ENCODE results near the gene ENAM.

The ENAM gene

DNA sequence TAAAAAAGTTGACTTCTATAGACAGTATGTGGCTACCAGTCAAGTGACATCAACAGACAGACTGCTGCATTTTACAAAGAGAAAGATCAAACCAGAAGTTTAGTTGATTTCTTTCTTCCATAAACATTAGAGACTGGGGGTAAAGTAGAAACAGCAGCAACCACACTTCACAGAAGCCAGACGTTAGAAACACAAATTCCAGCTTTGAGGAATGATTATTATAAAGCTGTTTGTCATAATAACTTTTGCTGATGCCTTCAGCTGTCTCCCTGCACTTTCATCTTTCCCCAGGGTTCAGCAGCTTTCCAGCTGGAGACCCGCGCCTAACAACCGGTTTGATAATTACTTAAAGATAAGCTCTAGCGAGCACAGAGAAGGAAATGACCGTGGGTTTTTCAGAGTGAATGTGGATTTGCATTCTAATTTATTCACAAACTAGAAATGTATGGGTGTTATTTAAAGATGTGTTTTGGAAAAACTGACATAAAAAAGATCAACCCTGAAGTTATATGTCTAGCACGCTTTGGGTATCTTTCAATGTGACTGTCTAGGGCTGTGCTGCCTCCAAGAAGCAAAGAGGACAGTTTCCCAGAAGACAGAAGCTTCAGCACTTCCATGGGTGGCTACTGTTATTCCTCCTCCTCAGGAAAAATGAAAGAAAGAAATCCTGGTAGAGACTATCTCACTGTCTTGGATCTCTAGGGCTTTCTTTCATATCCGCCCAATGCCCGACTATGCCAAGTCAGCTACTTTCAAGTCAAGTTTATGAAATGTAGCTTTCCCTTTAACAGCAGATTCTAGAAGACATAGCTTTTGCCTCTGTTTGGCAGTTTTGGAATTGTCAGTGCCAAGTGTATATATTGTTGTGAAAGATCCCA lies 15.0 kb upstream of the ENAM start:
- H3K27ac ChIP-seq = no peak overlapping the region
- TF ChIP-seq, protein P1, sequence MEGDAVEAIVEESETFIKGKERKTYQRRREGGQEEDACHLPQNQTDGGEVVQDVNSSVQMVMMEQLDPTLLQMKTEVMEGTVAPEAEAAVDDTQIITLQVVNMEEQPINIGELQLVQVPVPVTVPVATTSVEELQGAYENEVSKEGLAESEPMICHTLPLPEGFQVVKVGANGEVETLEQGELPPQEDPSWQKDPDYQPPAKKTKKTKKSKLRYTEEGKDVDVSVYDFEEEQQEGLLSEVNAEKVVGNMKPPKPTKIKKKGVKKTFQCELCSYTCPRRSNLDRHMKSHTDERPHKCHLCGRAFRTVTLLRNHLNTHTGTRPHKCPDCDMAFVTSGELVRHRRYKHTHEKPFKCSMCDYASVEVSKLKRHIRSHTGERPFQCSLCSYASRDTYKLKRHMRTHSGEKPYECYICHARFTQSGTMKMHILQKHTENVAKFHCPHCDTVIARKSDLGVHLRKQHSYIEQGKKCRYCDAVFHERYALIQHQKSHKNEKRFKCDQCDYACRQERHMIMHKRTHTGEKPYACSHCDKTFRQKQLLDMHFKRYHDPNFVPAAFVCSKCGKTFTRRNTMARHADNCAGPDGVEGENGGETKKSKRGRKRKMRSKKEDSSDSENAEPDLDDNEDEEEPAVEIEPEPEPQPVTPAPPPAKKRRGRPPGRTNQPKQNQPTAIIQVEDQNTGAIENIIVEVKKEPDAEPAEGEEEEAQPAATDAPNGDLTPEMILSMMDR (conservative IDR thresholded peaks at IDR 0.05) = no peak

DNA sequence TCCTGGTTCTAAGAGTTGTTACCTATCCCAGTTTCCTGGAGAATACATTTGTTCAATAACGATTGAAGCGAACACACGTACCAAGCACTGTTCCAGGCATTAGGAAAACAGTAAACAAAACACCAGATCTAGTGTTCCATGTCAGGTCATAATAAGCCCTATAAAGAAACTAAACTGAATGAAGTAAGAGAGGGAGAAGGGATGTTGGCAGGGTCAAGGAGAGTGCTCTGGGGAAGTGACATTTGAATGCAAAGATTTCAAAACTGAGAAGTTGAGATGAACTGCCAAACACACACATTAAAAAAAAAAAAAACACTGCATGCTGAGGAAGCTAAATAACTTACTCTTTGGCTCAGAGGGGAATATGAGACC lies 14.4 kb upstream of the ENAM start:
- no peak overlapping the region for H3K27ac ChIP-seq
- TF ChIP-seq, protein P1 (conservative IDR thresholded peaks at IDR 0.05) = no peak

DNA sequence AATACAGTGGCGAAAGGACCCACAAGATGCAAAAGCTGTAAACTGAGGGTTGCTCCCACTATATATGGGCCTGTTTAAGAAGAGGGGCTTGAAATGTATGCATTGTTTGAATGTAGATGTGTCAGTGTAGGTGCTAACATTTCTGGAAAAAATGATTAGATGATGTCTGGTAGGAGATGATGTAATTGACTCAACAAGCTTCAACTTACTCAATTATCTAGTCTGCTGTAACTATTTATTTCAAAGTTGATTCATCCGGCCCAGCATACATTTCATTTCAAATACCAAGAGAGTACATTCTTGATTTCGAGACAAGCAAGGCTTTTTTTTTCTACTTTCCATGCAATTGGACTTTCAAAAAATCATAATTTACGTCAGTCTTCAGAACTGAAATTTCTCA lies 9.3 kb upstream of the ENAM start:
- TF ChIP-seq, protein P1 (conservative IDR thresholded peaks at IDR 0.05) = no peak
- no peak overlapping the region for H3K27ac ChIP-seq

DNA sequence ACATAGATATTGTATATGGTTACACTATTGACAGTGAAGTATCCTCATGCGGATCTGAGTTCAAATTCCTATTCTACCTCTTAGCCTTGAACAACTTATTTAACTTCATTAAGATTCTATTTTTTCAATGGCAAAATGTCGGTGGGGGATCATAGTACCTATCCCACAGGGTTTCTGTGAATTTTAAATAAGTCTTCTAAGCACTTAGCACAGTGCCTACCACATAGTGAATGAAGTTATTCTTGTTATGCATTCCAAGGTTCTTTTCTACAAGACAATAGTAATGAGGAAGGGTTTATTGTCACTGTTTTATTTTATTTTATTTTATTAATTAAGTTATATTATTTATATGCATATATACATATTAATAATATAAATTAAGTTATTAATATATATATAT lies 8.8 kb upstream of the ENAM start:
- no peak overlapping the region for H3K27ac ChIP-seq
- TF ChIP-seq, protein P1 (conservative IDR thresholded peaks at IDR 0.05) = no peak

DNA sequence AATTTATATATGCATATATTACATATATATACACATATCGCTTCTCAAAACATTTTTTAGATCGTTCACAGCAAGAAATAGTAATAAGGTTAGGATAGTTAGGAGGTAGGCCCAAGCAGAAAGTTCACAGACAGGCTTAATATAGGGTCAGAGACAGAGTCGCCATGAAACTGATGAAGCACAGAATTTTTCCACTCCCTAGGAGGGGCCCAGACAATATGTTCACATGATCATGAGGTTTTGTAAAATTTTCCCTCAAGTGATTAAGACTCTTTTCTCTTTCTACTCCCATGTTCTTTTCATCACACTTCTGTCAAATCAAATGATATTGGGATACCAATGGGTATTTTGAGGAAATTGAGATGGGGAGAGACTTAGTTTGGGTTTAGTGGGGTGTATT lies 5.2 kb upstream of the ENAM start:
- TF ChIP-seq, protein P1 (conservative IDR thresholded peaks at IDR 0.05) = no peak

DNA sequence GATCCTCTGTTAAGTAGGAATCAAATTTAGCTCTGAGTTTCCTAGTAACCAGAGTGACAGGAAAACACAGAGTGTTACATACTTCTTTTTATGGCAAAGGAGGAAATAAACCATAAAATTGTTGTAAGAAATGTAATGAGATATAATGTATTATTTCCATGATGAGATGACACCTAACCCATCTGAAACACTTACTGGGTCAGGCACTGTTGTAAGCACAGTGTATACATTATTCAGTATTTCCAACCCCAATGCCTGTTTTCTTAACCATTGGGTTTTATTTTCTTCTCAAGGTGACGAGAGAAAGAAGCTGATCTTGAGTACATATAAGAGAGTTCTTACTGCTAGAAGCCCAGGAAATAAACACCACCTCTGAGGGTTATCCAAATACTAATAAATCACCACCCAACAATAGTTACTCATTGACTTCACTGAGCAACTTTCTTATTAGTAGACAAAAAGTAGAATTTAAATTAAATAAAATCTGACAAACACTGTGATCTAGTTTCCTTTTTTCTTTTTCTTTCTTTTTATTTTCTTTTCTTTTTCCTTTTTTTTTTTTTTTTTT lies 4.2 kb upstream of the ENAM start:
- TF ChIP-seq, protein P1 (conservative IDR thresholded peaks at IDR 0.05) = no peak
- peak overlapping the region; percentile 61 for H3K27ac ChIP-seq

More for the DNA sequence above, 5.2 kb upstream of the ENAM start:
- peak overlapping the region; percentile 61 for H3K27ac ChIP-seq

DNA sequence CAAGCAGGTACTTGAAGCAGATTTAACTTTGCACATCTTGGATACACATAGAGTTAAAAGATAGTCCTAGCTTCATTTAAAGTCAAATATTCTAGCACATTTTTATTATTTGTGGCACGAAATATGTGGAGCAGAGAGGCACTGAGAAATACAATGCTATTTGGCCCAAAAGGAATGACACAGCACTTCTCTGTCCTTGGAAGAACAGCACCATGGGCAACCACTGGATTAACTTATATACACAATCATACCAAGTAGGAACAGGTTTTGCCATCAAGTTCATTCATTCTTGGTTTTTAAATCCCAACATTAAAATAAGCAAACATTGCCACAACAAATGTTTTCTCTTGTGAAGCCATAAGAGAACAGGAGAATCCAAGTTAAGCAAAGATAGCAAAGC lies 924 bp upstream of the ENAM start:
- no peak overlapping the region for H3K27ac ChIP-seq
- TF ChIP-seq, protein P1 (conservative IDR thresholded peaks at IDR 0.05) = no peak
